ENCODE measurements around the gene CD84.

Gene CD84

DNA sequence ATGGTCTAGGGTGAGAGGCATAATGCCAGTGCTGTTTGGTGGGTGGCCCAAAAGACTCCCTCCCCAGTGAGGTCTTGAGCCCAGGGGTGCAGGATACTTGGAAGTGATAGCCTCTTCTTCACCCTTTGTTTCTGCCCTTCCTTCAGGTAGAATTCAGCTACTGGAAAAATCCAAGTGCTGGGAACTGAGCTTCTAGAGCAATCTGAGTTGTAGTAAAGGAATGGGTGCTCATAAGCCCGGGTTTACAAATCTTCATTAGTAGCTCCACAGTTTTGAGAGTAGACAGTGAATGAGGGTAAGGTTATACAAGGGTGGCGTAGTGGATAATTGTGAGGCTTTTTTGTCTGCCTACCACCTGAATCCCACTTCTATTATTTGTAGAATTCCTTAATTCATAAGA, 29.2 kb upstream of the CD84 start:
- H3K9ac ChIP-seq (ENCODE audit: low read length): no peak overlapping the region
- no peaks in the 10 kb centered on the region for H3K4me1 ChIP-seq (ENCODE audit: control insufficient read depth in 1 of 2, insufficient read depth in 2 of 2, low read length in 2 of 2)
- no peak overlapping the region for H2AFZ ChIP-seq (ENCODE audit: insufficient read depth, low read length, poor library complexity)
- H2BK12ac ChIP-seq (ENCODE audit: low read length): no peak overlapping the region
- no peaks in the 10 kb centered on the region for H3K27me3 ChIP-seq (ENCODE audit: insufficient read depth, low read length)
- H2BK120ac ChIP-seq (ENCODE audit: insufficient read depth, low read length, poor library complexity): no peak overlapping the region
- H3K4ac ChIP-seq (ENCODE audit: low read depth, low read length): no peak overlapping the region
- H4K91ac ChIP-seq (ENCODE audit: low read depth, low read length): no peak overlapping the region
- H3K4me2 ChIP-seq (ENCODE audit: low read length): no peak overlapping the region
- no peak overlapping the region for H3K4me3 ChIP-seq (ENCODE audit: low read depth, low read length)
- H2BK5ac ChIP-seq (ENCODE audit: low read depth, low read length, poor library complexity): no peak overlapping the region
- H3K79me2 ChIP-seq (ENCODE audit: control insufficient read depth, insufficient read depth, low read length, poor library complexity): no peaks in the 10 kb centered on the region
- no CpG with 5 or more reads among the region's 2 CpGs for WGBS (ENCODE audit: extremely low coverage, insufficient coverage, insufficient read length)
- no peak overlapping the region for H4K8ac ChIP-seq (ENCODE audit: low read depth, low read length)
- H4K12ac ChIP-seq (ENCODE audit: low read depth, low read length): no peak overlapping the region
- no peak overlapping the region for H3K14ac ChIP-seq (ENCODE audit: low read length)
- H3K23ac ChIP-seq (ENCODE audit: low read length): no peak overlapping the region
- no peaks in the 10 kb centered on the region for H3K79me1 ChIP-seq (ENCODE audit: low read length)
- H3K18ac ChIP-seq (ENCODE audit: low read length): no peak overlapping the region
- no peaks in the 10 kb centered on the region for H3K36me3 ChIP-seq (ENCODE audit: control insufficient read depth in 1 of 2, insufficient read depth in 2 of 2, low read length in 2 of 2)
- no peak overlapping the region for H3K27ac ChIP-seq (ENCODE audit: low read depth, low read length)
- no peak overlapping the region for H2AK5ac ChIP-seq (ENCODE audit: low read length)
- no peaks in the 10 kb centered on the region for H3K9me3 ChIP-seq (ENCODE audit: insufficient read depth, low read depth, low read length)
- DNase-seq: no peak

DNA sequence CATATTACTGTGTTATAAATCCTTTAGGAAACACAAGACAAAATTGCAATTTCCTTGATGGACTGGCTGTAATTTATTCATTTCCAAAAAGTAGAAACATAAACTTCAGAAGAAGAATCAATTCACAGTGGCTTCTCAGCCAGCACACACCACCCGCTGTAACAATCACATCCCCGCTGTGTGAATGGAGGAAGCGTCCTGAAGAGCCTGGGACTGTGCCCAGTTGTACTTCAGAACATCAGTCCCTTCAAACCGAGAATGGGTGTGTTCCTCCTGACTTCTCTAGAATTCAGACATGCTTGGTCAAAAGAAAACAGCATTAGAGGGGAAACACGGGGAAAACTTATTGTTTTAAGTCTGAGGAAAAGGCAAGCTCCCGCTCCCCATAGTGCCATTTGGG, 28.8 kb upstream of the CD84 start:
- Histone ChIP-seq H3K79me2 (ENCODE audit: control insufficient read depth, insufficient read depth, low read length, poor library complexity) (no peaks in the 10 kb centered on the region), H3K4me3 (ENCODE audit: low read depth, low read length) (no peak overlapping the region)

DNA sequence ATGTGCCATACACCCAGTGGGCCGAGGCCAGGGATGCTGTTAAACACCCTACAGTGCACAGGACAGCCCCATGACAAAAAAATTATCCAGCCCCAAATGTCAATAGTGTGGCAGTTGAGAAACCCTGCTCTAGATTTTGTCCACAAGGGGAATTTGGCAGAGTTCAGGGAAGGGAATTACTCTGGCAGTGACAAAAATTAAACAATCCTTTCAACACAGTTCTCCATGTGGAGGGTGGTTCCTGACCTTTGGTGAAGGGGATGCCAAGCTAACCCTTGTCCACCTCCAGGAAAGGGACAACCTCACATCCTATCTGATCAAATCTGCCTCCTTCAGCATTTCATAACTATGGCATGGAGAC, 28.4 kb upstream of the CD84 start:
- Histone ChIP-seq H2BK12ac (ENCODE audit: low read length) (no peak overlapping the region), H3K9ac (ENCODE audit: low read length) (no peak overlapping the region), H4K12ac (ENCODE audit: low read depth, low read length) (no peak overlapping the region), H3K79me1 (ENCODE audit: low read length) (no peaks in the 10 kb centered on the region), H3K4me2 (ENCODE audit: low read length) (no peak overlapping the region), H3K4me3 (ENCODE audit: low read depth, low read length) (no peak overlapping the region), H3K18ac (ENCODE audit: low read length) (no peak overlapping the region), H3K4me1 (ENCODE audit: control insufficient read depth in 1 of 2, insufficient read depth in 2 of 2, low read length in 2 of 2) (no peaks in the 10 kb centered on the region), H2BK120ac (ENCODE audit: insufficient read depth, low read length, poor library complexity) (no peak overlapping the region), H3K14ac (ENCODE audit: low read length) (no peak overlapping the region), H3K27ac (ENCODE audit: low read depth, low read length) (no peak overlapping the region), H3K23ac (ENCODE audit: low read length) (no peak overlapping the region), H3K4ac (ENCODE audit: low read depth, low read length) (no peak overlapping the region), H4K91ac (ENCODE audit: low read depth, low read length) (no peak overlapping the region), H2BK5ac (ENCODE audit: low read depth, low read length, poor library complexity) (no peak overlapping the region), H4K8ac (ENCODE audit: low read depth, low read length) (no peak overlapping the region), H3K36me3 (ENCODE audit: control insufficient read depth in 1 of 2, insufficient read depth in 2 of 2, low read length in 2 of 2) (no peaks in the 10 kb centered on the region), H2AFZ (ENCODE audit: insufficient read depth, low read length, poor library complexity) (no peak overlapping the region), H3K27me3 (ENCODE audit: insufficient read depth, low read length) (no peaks in the 10 kb centered on the region), H2AK5ac (ENCODE audit: low read length) (no peak overlapping the region), H3K79me2 (ENCODE audit: control insufficient read depth, insufficient read depth, low read length, poor library complexity) (no peaks in the 10 kb centered on the region), H3K9me3 (ENCODE audit: insufficient read depth, low read depth, low read length) (no peaks in the 10 kb centered on the region)
- no CpG with 5 or more reads among the region's 1 CpG for WGBS (ENCODE audit: extremely low coverage, insufficient coverage, insufficient read length)
- no peak for DNase-seq

More for the DNA sequence above, 28.8 kb upstream of the CD84 start:
- no peak overlapping the region for H3K9ac ChIP-seq (ENCODE audit: low read length)
- no peak for DNase-seq
- no peaks in the 10 kb centered on the region for H3K36me3 ChIP-seq (ENCODE audit: control insufficient read depth in 1 of 2, insufficient read depth in 2 of 2, low read length in 2 of 2)
- H3K9me3 ChIP-seq (ENCODE audit: insufficient read depth, low read depth, low read length): no peaks in the 10 kb centered on the region
- H2BK12ac ChIP-seq (ENCODE audit: low read length): no peak overlapping the region
- H3K4me1 ChIP-seq (ENCODE audit: control insufficient read depth in 1 of 2, insufficient read depth in 2 of 2, low read length in 2 of 2): no peaks in the 10 kb centered on the region
- H3K18ac ChIP-seq (ENCODE audit: low read length): no peak overlapping the region
- H4K91ac ChIP-seq (ENCODE audit: low read depth, low read length): no peak overlapping the region
- H3K27me3 ChIP-seq (ENCODE audit: insufficient read depth, low read length): no peaks in the 10 kb centered on the region
- H3K4me2 ChIP-seq (ENCODE audit: low read length): no peak overlapping the region
- H3K23ac ChIP-seq (ENCODE audit: low read length): no peak overlapping the region
- no peak overlapping the region for H2AFZ ChIP-seq (ENCODE audit: insufficient read depth, low read length, poor library complexity)
- no CpG with 5 or more reads among the region's 6 CpGs for WGBS (ENCODE audit: extremely low coverage, insufficient coverage, insufficient read length)
- H2BK5ac ChIP-seq (ENCODE audit: low read depth, low read length, poor library complexity): no peak overlapping the region
- H4K12ac ChIP-seq (ENCODE audit: low read depth, low read length): no peak overlapping the region
- H2BK120ac ChIP-seq (ENCODE audit: insufficient read depth, low read length, poor library complexity): no peak overlapping the region
- H2AK5ac ChIP-seq (ENCODE audit: low read length): no peak overlapping the region
- H4K8ac ChIP-seq (ENCODE audit: low read depth, low read length): no peak overlapping the region
- H3K27ac ChIP-seq (ENCODE audit: low read depth, low read length): no peak overlapping the region
- H3K4ac ChIP-seq (ENCODE audit: low read depth, low read length): no peak overlapping the region
- no peaks in the 10 kb centered on the region for H3K79me1 ChIP-seq (ENCODE audit: low read length)
- no peak overlapping the region for H3K14ac ChIP-seq (ENCODE audit: low read length)

DNA sequence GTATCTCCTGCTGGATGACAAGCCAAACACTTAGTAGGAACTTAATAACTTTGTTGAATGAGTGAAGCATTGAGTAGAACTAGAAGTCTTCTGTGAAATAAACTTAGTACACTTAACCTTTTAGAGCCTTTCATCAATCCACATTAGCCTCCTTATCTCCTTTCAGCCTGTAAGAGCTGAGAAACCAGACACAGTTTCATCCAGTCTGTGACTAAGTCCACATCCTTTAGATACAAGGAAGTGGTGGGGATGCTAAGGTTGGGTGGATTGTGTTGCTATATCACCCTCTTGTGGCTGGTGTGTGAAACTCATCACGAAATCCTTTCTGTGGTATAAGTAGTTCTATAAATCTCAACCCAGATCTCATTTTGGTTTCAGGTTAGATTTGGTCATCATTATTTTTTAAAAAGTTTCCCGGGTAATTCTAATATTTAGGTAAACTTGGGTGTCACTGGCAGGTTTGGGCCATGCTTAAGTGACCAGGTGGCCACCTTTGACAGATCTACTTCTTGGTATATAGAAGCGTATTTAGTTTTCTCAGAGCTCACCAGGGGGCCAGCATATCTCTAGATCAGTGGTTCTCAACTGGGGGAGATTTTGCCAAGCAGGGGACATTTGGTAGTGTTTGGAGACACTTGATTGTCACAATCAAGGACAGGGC, 27.8 kb upstream of the CD84 start:
- no peaks in the 10 kb centered on the region for H3K79me1 ChIP-seq (ENCODE audit: low read length)
- no peak overlapping the region for H4K91ac ChIP-seq (ENCODE audit: low read depth, low read length)
- no peak overlapping the region for H3K4me2 ChIP-seq (ENCODE audit: low read length)
- H3K79me2 ChIP-seq (ENCODE audit: control insufficient read depth, insufficient read depth, low read length, poor library complexity): no peaks in the 10 kb centered on the region
- no peak overlapping the region for H3K27ac ChIP-seq (ENCODE audit: low read depth, low read length)
- DNase-seq: peak; percentile 67 to 91
- H3K4me3 ChIP-seq (ENCODE audit: low read depth, low read length): no peak overlapping the region
- no peak overlapping the region for H2AK5ac ChIP-seq (ENCODE audit: low read length)
- no peak overlapping the region for H3K18ac ChIP-seq (ENCODE audit: low read length)
- H2BK120ac ChIP-seq (ENCODE audit: insufficient read depth, low read length, poor library complexity): no peak overlapping the region
- no peak overlapping the region for H2BK12ac ChIP-seq (ENCODE audit: low read length)
- WGBS (ENCODE audit: extremely low coverage, insufficient coverage, insufficient read length): no CpG with 5 or more reads among the region's 3 CpGs
- H3K9ac ChIP-seq (ENCODE audit: low read length): no peak overlapping the region
- no peaks in the 10 kb centered on the region for H3K4me1 ChIP-seq (ENCODE audit: control insufficient read depth in 1 of 2, insufficient read depth in 2 of 2, low read length in 2 of 2)
- H2BK5ac ChIP-seq (ENCODE audit: low read depth, low read length, poor library complexity): no peak overlapping the region
- no peak overlapping the region for H3K4ac ChIP-seq (ENCODE audit: low read depth, low read length)
- no peak overlapping the region for H3K14ac ChIP-seq (ENCODE audit: low read length)
- no peaks in the 10 kb centered on the region for H3K36me3 ChIP-seq (ENCODE audit: control insufficient read depth in 1 of 2, insufficient read depth in 2 of 2, low read length in 2 of 2)
- H4K12ac ChIP-seq (ENCODE audit: low read depth, low read length): no peak overlapping the region
- no peak overlapping the region for H4K8ac ChIP-seq (ENCODE audit: low read depth, low read length)
- no peak overlapping the region for H2AFZ ChIP-seq (ENCODE audit: insufficient read depth, low read length, poor library complexity)
- H3K9me3 ChIP-seq (ENCODE audit: insufficient read depth, low read depth, low read length): no peaks in the 10 kb centered on the region
- no peak overlapping the region for H3K23ac ChIP-seq (ENCODE audit: low read length)
- H3K27me3 ChIP-seq (ENCODE audit: insufficient read depth, low read length): no peaks in the 10 kb centered on the region

All from trophoblast cell (in vitro differentiated cells and primary cell).